GM18907 (cell line): ENCODE measurements around the gene ELF1.

Source experiments
- ATAC-seq: cut with Tn5 transposase; IDR thresholded peaks from one replicate; pipeline ENCODE4 v1.9.1; 2021; ENCODE audit warnings: mild to moderate bottlenecking, moderate library complexity; ENCODE audit not compliant: unreplicated experiment

The ELF1 gene

GRCh38 chr13:41006978-41007743 is 12.0 kb downstream of the ELF1 start:
- peak; percentile 30 for ATAC-seq

DNA sequence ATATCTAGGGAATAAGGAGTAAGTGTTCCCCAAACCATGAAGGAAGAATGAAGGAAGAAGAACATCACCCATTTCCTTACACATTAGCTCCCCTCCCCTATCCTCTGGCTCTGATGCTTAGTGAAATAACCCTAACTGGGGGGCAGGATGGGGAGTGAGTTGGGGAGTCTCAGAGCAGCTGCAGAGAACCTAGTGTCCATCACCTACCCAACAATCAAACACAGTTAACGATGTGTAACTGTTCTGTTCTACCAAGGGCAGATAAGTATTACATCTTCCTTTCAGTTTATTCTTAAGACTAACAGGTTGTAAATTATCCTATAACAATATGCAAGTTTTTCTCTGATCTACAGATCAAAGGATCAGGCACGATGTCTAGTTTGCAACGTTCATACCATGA is 12.8 kb downstream of the ELF1 start:
- no peak for ATAC-seq

GRCh38 chr13:41005704-41006103 is 13.4 kb downstream of the ELF1 start:
- no peak for ATAC-seq

- peak; percentile 73 for ATAC-seq
Measured at GRCh38 chr13:41004875-41005693, 14.0 kb downstream of the ELF1 start.

GRCh38 chr13:41002606-41003005 is 16.5 kb downstream of the ELF1 start:
- ATAC-seq = no peak

- ATAC-seq = no peak
Measured at GRCh38 chr13:41001695-41002094, 17.4 kb downstream of the ELF1 start.

DNA sequence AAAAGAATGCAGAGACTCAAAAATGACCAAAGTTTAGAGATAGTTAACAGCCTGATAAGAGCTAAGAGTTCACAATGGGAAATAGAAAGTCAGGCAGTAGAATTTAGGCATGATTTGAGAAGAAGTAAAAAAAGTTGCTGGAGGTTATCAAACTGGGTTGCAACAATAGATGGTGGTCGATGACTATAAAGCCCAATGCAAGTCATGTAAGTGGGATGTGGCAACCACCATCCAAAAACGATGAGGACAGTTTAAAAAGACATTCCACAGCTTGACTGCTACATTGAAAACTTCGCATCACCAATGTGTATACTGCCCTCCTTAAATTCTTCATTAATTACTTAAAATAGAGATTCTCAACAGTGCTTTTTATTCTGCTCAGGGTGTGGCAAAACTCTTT is 19.7 kb downstream of the ELF1 start:
- no peak for ATAC-seq

- ATAC-seq = no peak
Measured at GRCh38 chr13:40996426-40997092, 22.6 kb downstream of the ELF1 start.

DNA sequence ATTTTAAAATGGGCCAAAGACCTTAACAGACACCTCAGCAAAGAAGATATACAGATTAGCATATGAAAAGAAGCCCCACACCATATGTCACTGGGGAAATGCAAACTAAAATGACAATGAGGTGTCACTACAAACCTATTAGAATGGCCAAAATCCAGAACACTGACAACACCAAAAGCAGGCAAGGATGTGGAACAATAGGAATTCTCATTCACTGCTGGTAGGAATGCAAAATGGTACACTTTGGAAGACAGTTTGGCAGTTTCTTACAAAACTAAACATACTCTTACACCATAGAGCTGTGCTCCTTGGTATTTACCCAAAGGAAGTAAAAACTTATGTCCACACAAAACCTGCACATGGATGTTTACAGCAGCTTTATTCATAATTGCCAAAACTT is 23.1 kb downstream of the ELF1 start:
- no peak for ATAC-seq

DNA sequence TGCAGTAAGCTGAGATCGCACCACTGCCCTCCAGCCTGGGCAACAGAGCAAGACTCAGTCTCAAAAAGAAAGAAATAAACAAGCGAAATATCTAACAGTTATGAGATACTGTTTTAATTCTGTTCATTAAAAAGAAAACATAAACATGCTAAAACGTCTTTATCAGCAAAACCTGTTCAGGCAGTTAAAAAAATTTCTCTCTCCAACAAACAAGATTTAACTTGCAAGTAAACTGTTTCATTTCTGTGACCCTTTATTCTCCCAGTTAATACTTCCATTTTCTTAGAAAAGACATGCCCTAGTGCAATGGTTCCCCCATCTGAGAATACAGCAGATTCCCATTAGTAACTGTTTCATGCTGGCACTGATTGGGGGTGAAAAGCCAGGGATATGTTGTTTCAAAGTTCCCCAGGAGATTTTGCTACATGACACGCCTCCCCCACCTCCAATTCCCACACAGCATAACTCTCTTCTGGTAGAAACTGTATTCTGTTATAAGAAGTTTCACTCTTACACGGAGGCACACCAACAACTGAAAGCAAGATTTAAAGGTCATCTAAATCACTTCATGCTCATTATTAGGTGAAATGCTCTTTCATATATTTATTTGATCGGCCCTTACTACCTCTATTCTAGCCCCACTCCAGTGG is 24.4 kb downstream of the ELF1 start:
- peak; percentile 72 for ATAC-seq

GRCh38 chr13:40993987-40994386 is 25.1 kb downstream of the ELF1 start:
- no peak for ATAC-seq

DNA sequence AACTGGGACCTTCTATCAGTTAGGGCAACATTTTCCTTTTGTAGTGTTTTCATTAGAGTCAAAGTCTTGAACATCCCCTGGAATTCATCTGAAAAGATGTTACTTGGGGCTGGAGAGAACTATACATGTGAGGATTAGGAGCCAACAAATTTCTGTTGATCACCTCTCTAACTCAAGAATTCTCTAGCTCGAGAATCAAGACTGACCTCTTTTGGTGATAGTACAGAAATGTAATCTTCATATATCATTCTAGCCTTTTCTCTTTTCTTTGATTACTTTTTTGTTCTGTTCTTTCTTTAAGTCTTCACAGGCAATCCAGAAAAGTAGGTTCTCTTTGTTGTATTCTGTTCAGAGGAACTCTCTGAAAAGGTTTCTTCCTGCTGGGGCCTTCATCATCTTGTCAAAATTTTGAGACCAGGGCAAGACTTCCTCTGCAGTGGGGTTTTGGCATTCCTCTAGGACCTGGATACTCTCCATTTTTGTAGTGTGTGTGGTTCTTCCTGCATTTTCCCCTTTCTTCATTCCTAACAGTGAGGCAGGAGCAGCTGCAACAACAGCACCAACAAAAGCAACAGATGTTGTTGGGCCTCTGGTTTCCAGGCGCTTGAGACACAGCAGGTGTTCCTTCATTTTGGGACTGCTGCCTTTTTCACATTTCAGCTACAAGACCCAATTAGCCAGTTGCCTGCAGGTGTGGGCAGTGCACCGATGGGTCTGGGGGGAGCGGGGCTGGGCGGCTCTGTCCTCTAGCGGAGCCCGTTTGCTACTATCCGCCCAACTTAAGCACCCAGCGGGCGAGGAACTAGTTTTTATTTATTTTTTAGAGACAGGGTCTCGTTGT is 26.2 kb downstream of the ELF1 start:
- ATAC-seq = no peak

DNA sequence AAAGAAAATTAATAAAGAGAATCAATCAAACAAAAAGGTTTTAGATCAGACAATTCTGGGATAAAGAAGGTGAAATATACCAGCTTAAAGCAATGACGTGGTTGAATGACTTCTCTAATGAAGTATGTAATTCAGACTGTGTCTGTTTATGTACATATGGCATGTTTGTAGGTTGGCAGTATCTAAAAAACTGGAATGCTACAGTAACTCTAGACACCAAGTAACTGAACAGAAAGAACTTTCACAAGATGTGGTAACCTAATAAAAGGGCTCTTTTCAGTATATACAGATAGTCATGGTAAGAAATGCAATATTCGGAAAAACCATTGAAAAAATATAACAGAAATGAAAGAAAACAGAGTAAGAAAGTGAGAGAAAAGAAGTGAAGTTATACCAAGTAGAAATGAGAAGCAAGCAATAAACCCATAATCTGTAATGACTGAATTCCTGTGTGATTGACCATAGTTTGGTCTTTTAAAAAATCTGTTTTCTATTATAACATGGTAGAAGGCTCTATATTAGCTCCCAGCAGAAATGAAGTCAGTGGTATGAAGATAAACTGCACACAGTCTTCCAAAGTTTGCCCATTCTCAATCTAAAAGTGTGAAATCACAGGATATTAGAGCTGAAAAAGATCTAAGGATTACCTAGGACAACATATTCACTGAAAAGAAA is 31.4 kb downstream of the ELF1 start:
- no peak for ATAC-seq

GRCh38 chr13:40986101-40986856 is 32.8 kb downstream of the ELF1 start:
- ATAC-seq = no peak

DNA sequence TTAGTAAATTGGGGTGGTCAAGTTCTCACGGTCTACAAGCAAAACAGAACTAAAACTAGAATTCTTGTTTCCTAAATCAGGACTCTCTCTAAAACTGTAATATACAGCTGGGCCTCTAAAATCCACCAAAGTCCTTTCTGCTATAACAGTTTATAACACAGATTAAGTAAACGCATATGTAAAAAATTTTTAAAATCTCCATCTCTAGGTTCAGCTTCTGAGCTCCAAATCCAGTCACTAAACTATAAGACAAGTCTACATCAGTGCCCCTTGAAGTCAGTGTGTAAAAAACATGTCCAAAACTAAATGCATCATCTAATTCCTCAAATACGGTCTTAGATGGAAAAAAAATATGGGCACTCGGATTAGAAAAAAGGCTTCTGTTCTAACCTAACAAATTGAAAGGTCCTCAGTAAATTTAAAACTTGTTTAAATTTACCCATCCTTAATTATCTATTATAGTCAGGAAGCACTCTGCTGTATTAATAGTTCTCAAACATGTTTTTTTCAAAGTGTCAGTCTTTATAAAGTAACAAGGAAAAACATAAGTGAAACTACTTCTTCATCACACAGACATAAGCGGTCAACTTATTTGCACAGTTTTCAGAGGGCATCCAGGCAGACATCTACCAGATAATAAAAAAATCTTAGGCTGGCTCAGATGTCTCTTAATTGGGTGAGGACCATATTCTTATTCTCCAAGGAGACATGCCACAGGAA is 33.6 kb downstream of the ELF1 start:
- ATAC-seq = no peak

DNA sequence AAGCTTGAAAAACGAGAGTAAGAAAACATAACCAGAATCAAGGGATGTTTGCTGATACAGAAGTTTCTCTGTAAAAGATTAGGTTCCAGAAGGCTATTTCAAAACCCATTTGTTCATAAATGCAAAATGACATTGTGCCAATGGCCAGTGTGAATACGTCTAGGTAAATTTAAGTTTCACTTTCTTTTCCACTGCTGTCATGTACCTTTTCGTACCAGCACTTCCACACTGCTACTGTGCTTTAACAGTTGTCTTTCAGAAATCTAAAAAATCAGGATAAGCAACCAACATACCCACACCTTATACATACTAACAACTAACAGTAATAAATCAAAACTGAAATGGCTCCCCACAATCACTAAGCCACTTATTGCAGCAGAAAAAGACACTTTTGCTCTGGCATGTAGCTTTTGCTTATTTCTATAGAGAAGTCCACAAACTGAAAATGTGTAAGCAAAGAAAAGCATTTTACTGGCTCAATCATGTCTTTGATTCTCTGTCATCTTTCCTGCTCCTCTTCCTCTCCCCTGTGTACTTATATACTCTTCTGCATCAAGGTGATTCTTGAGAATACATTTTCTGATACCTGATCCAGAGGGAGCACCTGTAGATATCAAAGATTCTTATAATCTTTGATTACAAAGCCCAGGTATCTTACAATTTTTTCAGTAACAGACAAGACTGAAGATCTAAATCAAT is 34.3 kb downstream of the ELF1 start:
- ATAC-seq = peak; percentile 60

DNA sequence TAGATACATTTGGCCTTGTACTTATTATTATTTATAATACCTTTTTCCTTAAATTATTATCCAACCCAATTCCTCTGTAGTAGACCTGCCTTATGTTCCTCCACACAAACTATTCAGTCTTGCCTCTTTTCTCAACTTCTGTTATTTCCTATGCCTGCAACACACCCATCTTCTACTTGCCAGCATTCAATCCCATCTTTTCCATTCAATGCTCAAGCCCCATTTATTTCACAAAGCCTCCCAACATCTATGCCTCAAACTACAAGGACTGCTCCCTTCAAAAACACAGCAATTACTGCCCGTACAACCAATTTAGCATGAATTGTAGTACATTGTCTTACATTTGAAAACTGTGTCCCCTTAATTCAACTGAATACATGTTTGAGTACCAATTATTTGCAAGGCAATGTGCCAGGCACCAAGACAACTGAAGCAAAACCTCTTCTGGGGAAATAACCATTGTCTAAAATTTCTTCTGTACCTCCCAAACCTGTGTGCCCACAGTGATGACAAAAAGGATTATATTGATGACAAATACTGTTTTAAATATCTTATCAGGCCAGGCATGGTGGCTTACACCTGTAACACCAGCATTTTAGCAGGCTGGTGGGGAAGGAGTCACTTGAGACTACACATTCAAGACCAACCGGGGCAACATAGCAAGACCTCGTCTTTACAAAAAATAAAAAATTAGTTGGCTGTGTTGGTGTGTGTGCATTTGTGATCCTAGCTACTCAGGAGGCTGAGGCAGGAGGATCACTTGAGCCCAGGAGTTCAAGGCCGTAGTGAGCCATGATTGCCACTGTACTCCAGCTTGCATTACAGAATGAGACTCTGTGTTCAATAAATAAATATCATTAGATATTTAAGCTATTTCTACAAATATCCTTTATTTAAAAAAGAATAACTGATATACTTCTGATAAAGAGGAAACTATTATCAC is 35.1 kb downstream of the ELF1 start:
- no peak for ATAC-seq
